ENCODE results near the gene ECT2L.
A peak's percentile ranks its signal among the peaks of the same experiment; 100 is the strongest.

The ECT2L gene

DNA sequence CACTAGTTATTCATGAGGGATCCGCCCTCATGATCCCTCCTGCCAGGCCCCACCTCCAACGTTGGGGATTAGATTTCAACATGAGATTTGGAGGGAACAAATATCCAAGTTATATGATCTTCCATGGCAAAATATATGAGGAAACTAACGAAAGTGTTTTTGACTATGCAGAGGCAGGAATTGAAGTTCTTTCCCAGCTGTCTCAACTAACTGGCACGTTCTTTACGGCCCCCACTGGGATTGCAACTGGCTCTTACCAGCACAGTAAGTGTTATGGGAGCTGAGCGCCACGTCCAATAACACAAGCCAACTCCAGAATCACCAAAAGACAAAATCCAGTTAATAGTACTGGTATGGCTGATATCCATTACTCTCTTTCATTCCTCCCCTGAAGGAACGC, 66.6 kb downstream of the ECT2L start:
- no peak for DNase-seq

GRCh38 chr6:138863321-138863720, 67.4 kb downstream of the ECT2L start:
- no peak for DNase-seq

GRCh38 chr6:138864343-138864890, 68.5 kb downstream of the ECT2L start:
- DNase-seq = no peak

DNA sequence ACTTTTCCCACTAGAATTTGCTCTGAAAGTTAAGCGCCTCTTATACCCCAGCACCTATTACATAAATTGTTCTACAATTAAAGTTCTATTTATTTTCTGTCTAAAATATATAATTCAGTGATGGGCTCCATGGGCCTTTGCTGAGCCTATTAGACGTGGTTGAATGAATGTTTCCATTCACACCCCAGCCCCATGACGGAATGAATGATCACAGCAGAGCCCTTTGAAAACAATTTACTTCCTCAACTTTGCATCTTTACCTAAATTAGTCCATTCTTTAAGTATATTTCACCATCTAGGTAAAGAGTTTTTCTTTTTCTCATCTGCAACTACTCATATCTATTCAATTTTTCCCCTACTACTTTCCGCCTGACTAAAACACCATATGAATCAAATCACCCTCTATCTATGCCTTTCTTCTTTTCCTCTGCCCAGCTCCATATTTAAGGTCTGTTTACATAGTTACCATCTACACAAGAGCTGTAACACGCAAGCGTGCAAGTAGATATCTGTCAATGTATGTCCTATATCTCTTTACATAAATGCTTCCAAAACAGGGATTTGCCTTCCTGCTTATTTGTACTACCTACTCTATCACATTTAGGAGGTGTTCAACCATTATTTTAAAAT, 69.7 kb downstream of the ECT2L start:
- no peak for DNase-seq

GRCh38 chr6:138868181-138868580, 72.3 kb downstream of the ECT2L start:
- DNase-seq = no peak

GRCh38 chr6:138869398-138869797, 73.5 kb downstream of the ECT2L start:
- peak in 22 of 56 donors; percentile 2 to 50 (median 13) for DNase-seq

- DNase-seq = no peak
These were observed 77.3 kb downstream of the ECT2L start for GRCh38 chr6:138873191-138873590.

DNA sequence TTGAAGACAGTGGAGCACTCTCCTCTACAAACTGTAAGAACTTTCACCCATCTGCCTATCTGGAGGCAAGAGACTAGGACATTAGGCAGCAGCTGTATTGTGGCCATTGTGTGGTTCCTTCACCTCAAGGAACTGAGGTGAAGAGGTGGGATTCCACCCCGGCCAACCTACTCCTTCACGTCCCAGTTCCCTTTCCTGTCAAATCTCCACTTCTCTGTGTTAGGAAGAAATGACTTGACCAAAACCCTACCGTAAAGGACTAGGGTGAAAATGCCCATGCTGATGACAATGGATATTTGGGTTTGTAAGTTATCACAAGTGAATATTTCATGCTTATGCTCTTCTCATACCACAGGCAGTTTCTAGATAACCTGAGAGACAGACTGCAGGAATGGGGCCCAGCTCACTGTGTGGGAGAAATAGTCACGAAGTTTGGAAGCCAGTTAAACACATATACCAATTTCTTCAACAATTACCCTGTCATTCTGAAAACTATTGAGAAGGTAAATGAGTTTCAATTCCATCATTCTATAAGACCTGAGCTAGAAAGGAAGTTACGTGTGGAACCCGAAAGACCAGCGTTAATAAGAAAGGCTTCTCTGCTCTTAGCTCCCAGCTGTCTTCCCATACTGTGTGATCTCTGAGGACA, 86.6 kb downstream of the ECT2L start:
- no peak for DNase-seq

- no peak for DNase-seq
These were observed 89.4 kb downstream of the ECT2L start for GRCh38 chr6:138885156-138885819.

DNA sequence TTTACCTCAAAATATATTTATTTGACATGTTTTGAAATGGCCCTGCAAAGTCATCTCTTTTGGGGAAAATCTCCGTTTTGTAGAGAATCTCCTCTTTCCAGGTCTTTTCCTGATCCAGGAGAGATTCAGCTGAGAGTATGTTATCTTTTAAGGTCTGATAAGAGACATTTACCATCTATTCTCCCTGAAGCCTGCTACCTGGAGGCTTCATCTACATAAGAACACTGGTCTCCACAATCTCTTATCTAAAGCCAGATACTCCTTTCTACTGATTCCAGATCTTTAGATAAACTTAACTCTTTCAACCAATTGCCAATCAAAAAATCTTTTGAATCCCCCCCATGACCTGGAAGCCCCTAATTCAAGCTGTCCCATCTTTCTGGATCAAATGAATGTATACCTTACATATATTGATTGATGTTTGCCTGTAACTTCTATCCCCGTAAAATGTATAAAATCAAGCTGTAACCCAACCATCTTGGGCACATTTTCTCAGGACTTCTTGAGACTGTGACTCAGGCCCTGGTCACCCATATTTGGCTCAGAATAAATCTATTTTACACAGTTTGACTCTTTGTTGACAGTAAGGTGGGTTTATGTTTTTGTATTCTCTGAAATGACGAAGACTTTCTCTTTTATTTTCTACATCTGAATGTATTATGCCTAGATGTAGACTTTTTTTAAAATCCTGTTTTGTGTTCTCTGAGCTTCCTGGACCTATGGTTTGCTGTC, 95.5 kb downstream of the ECT2L start:
- DNase-seq = no peak

DNA sequence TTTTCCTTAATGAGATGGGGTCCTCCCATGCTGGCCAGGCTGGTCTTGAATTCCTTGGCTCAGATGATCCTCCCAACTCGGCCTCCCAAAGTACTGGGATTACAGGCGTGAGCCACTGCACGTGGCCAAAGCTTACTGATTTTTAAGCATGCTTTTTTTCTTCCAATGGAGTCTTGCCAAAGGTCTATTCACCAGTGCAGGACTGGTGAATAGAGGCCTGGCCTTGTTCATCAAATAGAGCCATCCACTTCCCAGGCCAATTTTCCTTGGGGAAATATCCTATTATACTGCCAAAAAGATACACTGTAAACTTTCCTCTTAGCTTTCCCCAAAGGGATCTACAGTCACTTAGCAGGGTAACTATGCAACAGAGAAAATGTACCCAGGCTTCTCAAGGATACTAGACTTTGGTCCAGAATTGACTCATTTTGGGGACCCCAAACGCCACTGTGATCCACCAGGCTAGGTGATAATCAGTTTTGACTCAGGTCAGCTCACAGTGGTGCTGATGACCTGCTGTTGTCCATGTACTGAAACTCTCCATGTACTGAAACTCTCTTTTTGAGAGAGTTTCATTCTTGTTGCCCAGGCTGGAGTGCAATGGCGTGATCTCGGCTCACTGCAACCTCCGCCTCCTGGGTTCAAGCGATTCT, 100.3 kb downstream of the ECT2L start:
- DNase-seq = no peak

- DNase-seq = no peak
These were observed 101.1 kb downstream of the ECT2L start for GRCh38 chr6:138897031-138897430.

GRCh38 chr6:138907167-138907566, 111.3 kb downstream of the ECT2L start:
- DNase-seq = no peak

DNA sequence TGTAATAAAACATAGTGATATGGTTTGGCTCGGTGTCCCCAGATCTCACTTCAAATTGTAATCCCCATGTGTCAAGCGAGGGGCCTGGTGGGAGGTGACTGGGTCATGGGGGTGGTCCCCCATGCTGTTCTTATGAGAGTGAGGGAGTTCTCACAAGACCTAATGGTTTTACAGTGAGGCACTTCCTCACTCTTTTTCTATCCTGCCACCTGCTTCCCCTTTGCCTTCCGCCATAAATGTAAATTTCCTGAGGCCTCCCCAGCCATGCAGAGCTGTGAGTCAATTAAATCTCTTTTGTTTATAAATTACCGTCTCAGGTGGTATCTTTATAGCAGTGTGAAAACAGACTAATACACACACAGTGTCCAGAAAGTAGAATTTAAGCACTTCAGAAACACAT, 113.6 kb downstream of the ECT2L start:
- DNase-seq = no peak

DNA sequence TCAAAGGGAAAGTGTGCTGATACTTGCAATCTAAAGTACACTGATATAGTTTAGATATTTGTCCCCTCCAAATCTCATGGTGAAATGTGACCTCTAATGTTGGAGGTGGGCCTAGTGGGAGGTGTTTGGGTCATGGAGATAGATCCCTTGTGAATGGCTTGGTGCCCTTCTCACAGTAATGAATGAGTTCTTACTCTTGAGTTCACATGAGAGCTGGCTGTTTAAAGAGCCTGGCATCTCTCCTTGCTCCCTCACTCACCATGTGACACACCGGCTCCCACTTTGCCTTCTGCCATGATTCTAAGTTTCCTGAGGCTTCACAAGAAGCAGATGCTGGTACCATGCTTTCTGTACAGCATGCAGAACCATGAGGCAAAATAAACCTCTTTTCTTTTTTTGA, 114.1 kb downstream of the ECT2L start:
- no peak for DNase-seq

GRCh38 chr6:138912308-138912707, 116.4 kb downstream of the ECT2L start:
- DNase-seq = no peak

- no peak for DNase-seq
These were observed 118.8 kb downstream of the ECT2L start for GRCh38 chr6:138914701-138915100.

GRCh38 chr6:138920906-138921305, 125.0 kb downstream of the ECT2L start:
- DNase-seq = no peak

GRCh38 chr6:138923561-138923960, 127.7 kb downstream of the ECT2L start:
- no peak for DNase-seq

DNA sequence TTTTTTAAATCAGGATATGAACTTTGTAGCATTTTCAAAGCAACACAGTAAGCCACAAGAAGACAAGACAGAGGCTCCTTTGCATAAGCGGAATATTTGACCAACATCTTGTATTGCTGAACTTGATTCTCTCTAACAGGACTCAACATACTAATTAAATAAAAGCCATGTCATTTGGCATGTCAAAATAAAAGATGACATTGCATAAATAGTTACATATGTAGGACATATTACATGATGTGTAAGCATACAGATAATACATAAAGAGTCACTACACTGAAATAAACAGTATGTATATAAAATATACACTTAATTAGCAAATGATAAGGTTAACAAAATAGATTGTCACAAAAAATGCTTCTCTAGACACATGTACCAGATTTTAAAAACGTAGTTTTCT, 129.9 kb downstream of the ECT2L start:
- DNase-seq = no peak

- no peak for DNase-seq
These were observed 130.7 kb downstream of the ECT2L start for GRCh38 chr6:138926579-138926978.

Measured in amygdala (tissue), 56 donors.